H9 (cell line): Measurements from ENCODE around the gene BICDL1. TPM values are rescaled to one million over a fixed set of nuclear protein-coding genes. Genes with fewer than 3 reads are reported as not detected.

Experiments used
- DNase-seq: peaks from one replicate; pipeline ENCODE4 v3.0.0-alpha.2; 2017
- H2AFZ ChIP-seq: one replicate; pipeline ENCODE4 v1.6.1; 2013; ENCODE audit warnings: mild to moderate bottlenecking, low read length, control low read depth, moderate library complexity
- H2AK5ac ChIP-seq: 2 replicates; pipeline ENCODE4 v1.6.1; 2013; ENCODE audit warnings: low read length, control low read depth, mixed read lengths; ENCODE audit not compliant: insufficient read length
- H2BK120ac ChIP-seq: one replicate; pipeline ENCODE4 v1.6.1; 2013; ENCODE audit warnings: low read depth, mild to moderate bottlenecking, low read length, control low read depth, inconsistent platforms; ENCODE audit not compliant: poor library complexity, severe bottlenecking
- H2BK12ac ChIP-seq: 2 replicates; pipeline ENCODE4 v1.6.1; 2013; ENCODE audit warnings: low read length, control low read depth, mixed read lengths, low read depth; ENCODE audit not compliant: insufficient read length
- H2BK15ac ChIP-seq: 2 replicates; pipeline ENCODE4 v1.6.1; 2013; ENCODE audit warnings: low read depth, low read length, control low read depth
- H2BK20ac ChIP-seq: one replicate; pipeline ENCODE4 v1.6.1; 2013; ENCODE audit warnings: low read depth, mild to moderate bottlenecking, low read length, control low read depth, inconsistent platforms; ENCODE audit not compliant: poor library complexity, severe bottlenecking
- H2BK5ac ChIP-seq: 2 replicates; pipeline ENCODE4 v1.6.1; 2013; ENCODE audit warnings: low read length, control low read depth, mixed read lengths; ENCODE audit not compliant: insufficient read length
- H3K14ac ChIP-seq: 2 replicates; pipeline ENCODE4 v1.6.1; 2013; ENCODE audit warnings: low read length, control low read depth; ENCODE audit not compliant: insufficient read depth
- H3K18ac ChIP-seq: 2 replicates; pipeline ENCODE4 v1.6.1; 2013; ENCODE audit warnings: low read depth, mild to moderate bottlenecking, mixed read lengths, low read length, control low read depth; ENCODE audit not compliant: insufficient read length
- H3K23ac ChIP-seq: 2 replicates; pipeline ENCODE4 v1.6.1; 2013; ENCODE audit warnings: low read length, control low read depth, mixed read lengths, low read depth; ENCODE audit not compliant: insufficient read length
- H3K23me2 ChIP-seq: 2 replicates; pipeline ENCODE4 v1.6.1; 2013; ENCODE audit warnings: low read depth, mild to moderate bottlenecking, mixed read lengths, low read length, control low read depth; ENCODE audit not compliant: insufficient read length, poor library complexity, severe bottlenecking
- H3K27ac ChIP-seq: 2 replicates; pipeline ENCODE4 v1.5.1; 2013; ENCODE audit warnings: low read length, control low read depth, mixed read lengths, low read depth; ENCODE audit not compliant: insufficient read length
- H3K27me3 ChIP-seq: 2 replicates; pipeline ENCODE4 v1.6.1; 2013; ENCODE audit warnings: low read length, control low read depth, inconsistent platforms; ENCODE audit not compliant: insufficient read depth
- H3K4ac ChIP-seq: 2 replicates; pipeline ENCODE4 v1.6.1; 2013; ENCODE audit warnings: low read depth, mild to moderate bottlenecking, control low read depth, inconsistent platforms, low read length, moderate library complexity
- H3K4me1 ChIP-seq: 2 replicates; pipeline ENCODE4 v1.6.1; 2013; ENCODE audit warnings: low read length, control low read depth, inconsistent platforms; ENCODE audit not compliant: insufficient read depth
- H3K4me2 ChIP-seq: 2 replicates; pipeline ENCODE4 v1.6.1; 2013; ENCODE audit warnings: low read length, control low read depth, mixed read lengths; ENCODE audit not compliant: insufficient read length, insufficient read depth
- H3K56ac ChIP-seq: 2 replicates; pipeline ENCODE4 v1.6.1; 2013; ENCODE audit warnings: low read depth, mild to moderate bottlenecking, mixed read lengths, low read length, control low read depth; ENCODE audit not compliant: insufficient read length
- H3K79me1 ChIP-seq: 2 replicates; pipeline ENCODE4 v1.6.1; 2013; ENCODE audit warnings: low read depth, mild to moderate bottlenecking, moderate library complexity, low read length, control low read depth, inconsistent platforms; ENCODE audit not compliant: insufficient read depth, poor library complexity, severe bottlenecking
- H3K79me2 ChIP-seq: 2 replicates; pipeline ENCODE4 v1.6.1; 2013; ENCODE audit warnings: low read length, control low read depth, inconsistent platforms; ENCODE audit not compliant: insufficient read depth
- H3K9ac ChIP-seq: 2 replicates; pipeline ENCODE4 v1.6.1; 2013; ENCODE audit warnings: low read length, control low read depth, mixed read lengths; ENCODE audit not compliant: insufficient read length; ENCODE audit errors: extremely low read depth
- H3K9me3 ChIP-seq: one replicate; pipeline ENCODE4 v1.6.1; 2013; ENCODE audit warnings: low read depth, low read length, inconsistent platforms; ENCODE audit not compliant: control insufficient read depth
- H3T11ph ChIP-seq: one replicate; pipeline ENCODE4 v1.6.1; 2013; ENCODE audit warnings: mild to moderate bottlenecking, low read length, control low read depth, inconsistent platforms
- H4K20me1 ChIP-seq: one replicate; pipeline ENCODE4 v1.6.1; 2013; ENCODE audit not compliant: control insufficient read depth, insufficient read length, insufficient read depth
- H4K5ac ChIP-seq: 2 replicates; pipeline ENCODE4 v1.6.1; 2013; ENCODE audit warnings: low read depth, mild to moderate bottlenecking, mixed read lengths, low read length, control low read depth; ENCODE audit not compliant: insufficient read length
- H4K8ac ChIP-seq: replicated peaks from 2 replicates; pipeline ENCODE4 v1.6.1; 2013; ENCODE audit warnings: low read length, control low read depth, mixed read lengths, low read depth; ENCODE audit not compliant: insufficient read length
- H4K91ac ChIP-seq: 2 replicates; pipeline ENCODE4 v1.6.1; 2013; ENCODE audit warnings: low read depth, mild to moderate bottlenecking, moderate library complexity, mixed read lengths, low read length, control low read depth; ENCODE audit not compliant: insufficient read length
- H3K27ac Mint-ChIP-seq, 3 experiments: 2 replicates in 2 of 3; 3 replicates in 1 of 3; pipeline ENCODE4 v1.8.0; 2020 to 2021; ENCODE audit warnings: mixed read lengths in 3 of 3, mild to moderate bottlenecking in 1 of 3, moderate library complexity in 1 of 3
- H3K27me3 Mint-ChIP-seq: 2 replicates; pipeline ENCODE4 v1.8.0; 2021; ENCODE audit warnings: low read depth, mild to moderate bottlenecking, moderate library complexity, mixed read lengths
- H3K36me3 Mint-ChIP-seq, 3 experiments: 2 replicates in 2 of 3; 3 replicates in 1 of 3; pipeline ENCODE4 v1.8.0; 2020 to 2021; ENCODE audit warnings: low read depth in 3 of 3, mixed read lengths in 3 of 3; ENCODE audit not compliant: insufficient read depth in 1 of 3
- H3K4me1 Mint-ChIP-seq, 2 experiments: 2 replicates each; pipeline ENCODE4 v1.8.0; 2020; ENCODE audit warnings: mixed read lengths in 2 of 2
- H3K4me3 Mint-ChIP-seq, 2 experiments: 2 replicates in 1 of 2; 3 replicates in 1 of 2; pipeline ENCODE4 v1.8.0; 2020 to 2021; ENCODE audit warnings: mild to moderate bottlenecking in 2 of 2, mixed read lengths in 2 of 2, moderate library complexity in 1 of 2
- H3K9me3 Mint-ChIP-seq, 2 experiments: 2 replicates in 1 of 2; 3 replicates in 1 of 2; pipeline ENCODE4 v1.8.0; 2020; ENCODE audit warnings: mild to moderate bottlenecking in 2 of 2, mixed read lengths in 2 of 2, moderate library complexity in 1 of 2
- CTCF ChIP-seq: fragments of 200-600 bp; sonication (generic); conservative IDR thresholded peaks from 3 replicates; pipeline ENCODE4 v1.8.0; 2021; ENCODE audit warnings: antibody characterized with exemption, mild to moderate bottlenecking
- WGBS: extraction: QIAGEN DNeasy Blood & Tissue Kit; methylation state at CpG from one replicate; pipeline ENCODE4 v1.1.7; 2013; ENCODE audit warnings: missing lambda C conversion rate, low lambda C conversion rate, mixed read lengths; ENCODE audit not compliant: insufficient read length; ENCODE audit errors: extremely low coverage; 5-methylcytosine and 5-hydroxymethylcytosine counted together
- total RNA-seq: library from RNA; stranded (reverse); gene quantifications from 2 replicates; pipeline ENCODE4 v1.2.1, GENCODE V29; 2021

BICDL1 gene
- total RNA-seq, 1 experiment from 2014 or later: 13.8 TPM

- no CpG with 5 or more reads among the region's 18 CpGs for WGBS
- H3K9me3 ChIP-seq: no peaks in the 10 kb centered on the region
Observed at GRCh38 chr12:120072472-120073249, 83.6 kb downstream of the BICDL1 start.

More at GRCh38 chr12:120072472-120073249, 83.6 kb downstream of the BICDL1 start:
- Mint-ChIP-seq H3K27ac (no peak overlapping the region), H3K27me3 (no peaks in the 10 kb centered on the region), H3K36me3 (peaks cover 0 to 2% (median 0%) of the 10 kb centered on the region in 3 experiments; a peak in 4 of 7 replicates), H3K4me1 (peaks cover 0 to 2% of the 10 kb centered on the region in 2 experiments; a peak in 1 of 4 replicates), H3K9me3 (no peaks in the 10 kb centered on the region), H3K4me3 (no peak overlapping the region)
- H2BK15ac ChIP-seq: no peak overlapping the region
- no peak for DNase-seq
- H3K4me1 ChIP-seq: no peaks in the 10 kb centered on the region
- H3K79me1 ChIP-seq: no peaks in the 10 kb centered on the region
- no peaks in the 10 kb centered on the region for H3K79me2 ChIP-seq
- no peak overlapping the region for H2BK12ac ChIP-seq
- no peak overlapping the region for H3K14ac ChIP-seq
- H2AK5ac ChIP-seq: no peak overlapping the region
- H4K91ac ChIP-seq: no peak overlapping the region
- H4K8ac ChIP-seq: no peak overlapping the region
- H2BK5ac ChIP-seq: no peak overlapping the region
- no peak overlapping the region for H2AFZ ChIP-seq
- H3K23ac ChIP-seq: no peak overlapping the region
- no peak overlapping the region for H3K9ac ChIP-seq
- H3K18ac ChIP-seq: no peak overlapping the region
- no peak for TF ChIP-seq CTCF
- H2BK20ac ChIP-seq: no peak overlapping the region
- H3K27ac ChIP-seq: no peak overlapping the region
- H3K56ac ChIP-seq: no peak overlapping the region
- H4K20me1 ChIP-seq: no peaks in the 10 kb centered on the region
- H3K23me2 ChIP-seq: no peaks in the 10 kb centered on the region
- H3K27me3 ChIP-seq: no peaks in the 10 kb centered on the region
- no peak overlapping the region for H3K4me2 ChIP-seq
- H2BK120ac ChIP-seq: no peak overlapping the region
- no peak overlapping the region for H3T11ph ChIP-seq
- no peak overlapping the region for H3K4ac ChIP-seq
- H4K5ac ChIP-seq: no peak overlapping the region
